Brain microvascular endothelial cell (primary cell): ENCODE data around the gene DDX21.

Source experiments
- DNase-seq: peaks from one replicate; pipeline ENCODE4 v3.0.0-alpha.2; 2020
- H3K27ac ChIP-seq: fragments of 250-450 bp; sonication (Bioruptor Pico); 2 replicates; pipeline ENCODE4 v1.5.1; 2020; ENCODE audit warnings: mild to moderate bottlenecking, moderate library complexity
- H3K27me3 ChIP-seq: fragments of 250-450 bp; sonication (Bioruptor Pico); replicated peaks from 2 replicates; pipeline ENCODE4 v1.5.1; 2020; ENCODE audit warnings: mild to moderate bottlenecking
- H3K36me3 ChIP-seq: fragments of 250-450 bp; sonication (Bioruptor Pico); replicated peaks from 2 replicates; pipeline ENCODE4 v1.5.1; 2020; ENCODE audit warnings: mild to moderate bottlenecking
- H3K4me3 ChIP-seq: 2 replicates; pipeline ENCODE4 v1.5.1; 2011; ENCODE audit warnings: low read depth, mild to moderate bottlenecking, control low read depth, low read length, moderate library complexity
- in situ Hi-C: cut with HindIII; loops from 2 replicates; pipeline ENCODE4 v1.10.0; 2017; ENCODE audit warnings: low sequenced_read_pairs, low pct_ligation_motif_present
- TF ChIP-seq, protein P1 (sequence below): IDR thresholded peaks from 2 replicates; pipeline ENCODE4 v1.5.1; 2011; ENCODE audit warnings: low read depth, mild to moderate bottlenecking, moderate library complexity, low read length, control low read depth, inconsistent platforms; ENCODE audit errors: missing control alignments

The DDX21 gene

DNA sequence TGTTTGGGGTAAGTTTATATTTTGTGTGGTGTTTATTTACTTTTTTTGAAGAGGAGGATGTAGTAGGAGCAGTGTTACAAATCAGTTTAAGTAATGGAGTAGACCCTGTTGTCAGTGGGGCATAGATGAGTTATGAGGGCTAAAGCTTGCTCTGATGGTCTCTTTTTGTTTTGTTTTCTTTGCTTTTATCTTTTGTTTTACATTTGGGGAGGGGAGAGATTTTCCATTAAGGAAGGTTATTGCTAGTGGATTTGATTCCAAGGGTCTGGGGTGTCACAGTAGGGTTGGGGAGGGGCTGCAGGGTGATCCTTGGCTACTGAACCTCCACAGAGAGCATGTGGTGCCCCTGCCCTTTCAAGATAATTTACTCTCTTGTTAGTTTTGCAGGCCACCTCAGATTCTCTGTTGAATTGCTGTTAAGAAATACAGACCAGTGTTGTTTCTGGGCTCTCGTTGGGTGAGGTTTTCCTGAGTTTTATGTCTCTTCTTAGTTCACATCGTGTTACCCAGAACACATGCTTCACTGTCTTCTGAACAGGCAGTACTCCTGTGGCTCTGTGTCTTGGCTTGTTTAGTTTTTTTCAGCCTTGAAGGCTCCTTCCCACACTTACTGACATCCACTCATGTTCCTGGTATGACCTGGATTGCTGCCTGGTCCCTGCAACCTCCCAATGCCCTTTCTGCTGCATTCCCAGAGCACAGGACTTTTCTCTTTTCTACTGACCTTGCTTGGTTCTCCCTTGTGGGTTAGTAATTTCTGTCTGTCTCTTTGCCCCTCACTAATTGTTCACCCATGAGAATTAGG is 36.9 kb downstream of the DDX21 start:
- TF ChIP-seq, protein P1, sequence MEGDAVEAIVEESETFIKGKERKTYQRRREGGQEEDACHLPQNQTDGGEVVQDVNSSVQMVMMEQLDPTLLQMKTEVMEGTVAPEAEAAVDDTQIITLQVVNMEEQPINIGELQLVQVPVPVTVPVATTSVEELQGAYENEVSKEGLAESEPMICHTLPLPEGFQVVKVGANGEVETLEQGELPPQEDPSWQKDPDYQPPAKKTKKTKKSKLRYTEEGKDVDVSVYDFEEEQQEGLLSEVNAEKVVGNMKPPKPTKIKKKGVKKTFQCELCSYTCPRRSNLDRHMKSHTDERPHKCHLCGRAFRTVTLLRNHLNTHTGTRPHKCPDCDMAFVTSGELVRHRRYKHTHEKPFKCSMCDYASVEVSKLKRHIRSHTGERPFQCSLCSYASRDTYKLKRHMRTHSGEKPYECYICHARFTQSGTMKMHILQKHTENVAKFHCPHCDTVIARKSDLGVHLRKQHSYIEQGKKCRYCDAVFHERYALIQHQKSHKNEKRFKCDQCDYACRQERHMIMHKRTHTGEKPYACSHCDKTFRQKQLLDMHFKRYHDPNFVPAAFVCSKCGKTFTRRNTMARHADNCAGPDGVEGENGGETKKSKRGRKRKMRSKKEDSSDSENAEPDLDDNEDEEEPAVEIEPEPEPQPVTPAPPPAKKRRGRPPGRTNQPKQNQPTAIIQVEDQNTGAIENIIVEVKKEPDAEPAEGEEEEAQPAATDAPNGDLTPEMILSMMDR: no peak
- no peak overlapping the region for H3K4me3 ChIP-seq
- DNase-seq: peak; percentile 90
- no peaks in the 10 kb centered on the region for H3K27me3 ChIP-seq
- no peaks in the 10 kb centered on the region for H3K36me3 ChIP-seq
- in situ Hi-C loops: no loop called here
- H3K27ac ChIP-seq: peak overlapping the region; percentile 65

DNA sequence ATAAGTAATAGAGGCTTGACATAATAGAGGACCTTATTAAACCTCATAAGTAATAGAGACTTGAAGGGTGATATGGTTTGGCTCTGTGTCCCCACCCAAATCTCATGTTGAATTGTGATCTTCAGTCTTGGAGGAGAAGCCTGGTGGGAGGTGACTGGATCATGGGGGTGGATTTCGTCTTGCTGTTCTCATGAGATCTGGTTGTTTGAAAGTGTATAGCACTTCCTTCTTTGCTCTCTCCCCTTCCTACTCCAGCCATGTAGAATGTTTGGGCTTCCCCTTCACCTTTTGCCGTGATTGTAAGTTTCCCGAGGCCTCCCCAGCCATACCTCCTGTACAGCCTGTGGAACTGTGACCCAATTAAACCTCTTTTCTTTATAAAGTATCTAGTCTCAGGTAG is 41.2 kb downstream of the DDX21 start:
- TF ChIP-seq, protein P1: no peak
- Histone ChIP-seq H3K4me3 (no peak overlapping the region), H3K27ac (peak overlapping the region; percentile 37), H3K27me3 (no peaks in the 10 kb centered on the region), H3K36me3 (no peaks in the 10 kb centered on the region)
- DNase-seq: no peak
- in situ Hi-C loops: no loop called here

DNA sequence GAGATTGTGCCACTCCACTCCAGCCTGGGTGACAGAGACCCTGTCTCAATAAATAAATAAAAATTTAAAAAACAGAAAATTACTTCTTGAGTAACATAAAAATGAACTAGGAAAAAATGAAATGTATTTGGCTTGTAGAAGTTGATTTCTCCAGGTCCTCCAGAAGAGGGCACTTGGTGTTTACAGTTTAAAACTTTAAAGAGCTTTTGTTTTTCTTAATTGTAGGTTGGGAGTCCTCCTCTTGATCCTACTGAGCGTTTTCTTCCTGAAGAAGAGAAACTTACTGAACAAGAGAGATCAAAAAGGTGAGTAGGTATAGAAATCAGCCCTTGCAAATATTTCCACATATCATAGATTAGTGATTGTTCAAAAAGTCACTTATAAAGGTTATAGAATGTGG is 48.9 kb downstream of the DDX21 start:
- TF ChIP-seq, protein P1: peak; percentile 48
- H3K27me3 ChIP-seq: no peaks in the 10 kb centered on the region
- in situ Hi-C loops: no loop called here
- DNase-seq: peak; percentile 12
- H3K4me3 ChIP-seq: no peak overlapping the region
- H3K27ac ChIP-seq: no peak overlapping the region
- peaks cover 14% of the 10 kb centered on the region for H3K36me3 ChIP-seq

DNA sequence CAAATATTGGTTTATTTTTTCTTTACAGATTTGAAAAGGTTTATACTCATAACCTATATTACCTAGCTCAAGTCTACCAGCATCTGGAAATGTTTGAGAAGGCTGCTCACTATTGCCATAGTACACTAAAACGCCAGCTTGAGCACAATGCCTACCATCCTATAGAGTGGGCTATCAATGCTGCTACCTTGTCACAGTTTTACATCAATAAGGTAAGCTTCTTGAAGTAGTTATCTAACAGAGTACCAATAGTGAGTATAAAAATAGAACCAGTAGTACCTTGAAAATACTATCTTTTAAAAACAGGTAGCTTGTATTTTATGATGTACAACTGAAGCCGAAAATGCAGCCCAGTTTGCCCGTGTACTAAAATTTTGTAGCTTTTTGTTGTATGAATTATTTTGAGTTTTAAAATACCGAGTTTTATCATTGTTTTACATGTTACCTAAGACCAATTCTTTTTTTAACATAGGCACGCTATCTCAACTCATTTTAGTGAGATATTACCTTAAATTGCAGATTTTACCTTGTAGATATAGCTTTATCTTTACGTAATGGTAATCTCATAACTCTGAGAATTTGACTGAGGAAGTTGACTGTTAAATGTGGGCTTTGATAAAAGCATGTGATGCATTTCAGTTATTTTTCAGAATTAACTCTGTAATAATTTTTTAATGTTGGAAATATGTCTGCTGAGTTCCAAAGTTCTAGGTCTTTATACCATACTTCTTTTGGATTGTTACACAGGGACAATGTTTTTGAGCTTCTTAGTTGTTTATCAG is 49.9 kb downstream of the DDX21 start:
- no peak for DNase-seq
- Histone ChIP-seq H3K36me3 (peaks cover 14% of the 10 kb centered on the region), H3K27ac (no peak overlapping the region), H3K4me3 (no peak overlapping the region), H3K27me3 (no peaks in the 10 kb centered on the region)
- TF ChIP-seq, protein P1: no peak
- in situ Hi-C loops: no loop called here

DNA sequence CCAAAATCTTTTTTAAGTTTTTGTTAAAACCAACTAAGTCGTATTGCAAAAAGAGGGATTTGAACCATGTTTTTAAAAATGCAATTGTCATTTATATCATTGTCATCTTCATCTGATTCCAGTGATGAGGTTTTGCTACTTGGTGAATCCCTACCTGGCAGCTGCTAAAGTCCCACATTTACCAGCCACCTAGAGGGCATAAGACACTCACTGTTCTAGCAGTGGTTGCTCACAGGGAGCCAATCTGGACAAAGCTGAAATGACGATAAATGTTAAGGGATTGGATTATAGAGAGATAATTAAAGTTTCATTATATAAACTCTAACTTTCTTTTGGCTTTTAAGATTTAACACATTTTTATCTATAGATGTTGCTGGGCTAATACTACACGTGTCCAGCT is 51.3 kb downstream of the DDX21 start:
- peaks cover 20% of the 10 kb centered on the region for H3K36me3 ChIP-seq
- H3K27me3 ChIP-seq: no peaks in the 10 kb centered on the region
- DNase-seq: no peak
- H3K27ac ChIP-seq: no peak overlapping the region
- TF ChIP-seq, protein P1: peak; percentile 31
- in situ Hi-C loops: no loop called here
- no peak overlapping the region for H3K4me3 ChIP-seq
